ENCODE results near the gene AGAP1. TPM values are rescaled to one million over a fixed set of nuclear protein-coding genes. Genes with fewer than 3 reads are reported as not detected.

AGAP1 gene
- total and polyA plus RNA-seq, 9 donors = 5.7 to 32.2 (median 20.2) TPM

- Histone ChIP-seq H3K4me1 (ENCODE audit: insufficient read depth) (peaks cover 12% of the 10 kb centered on the region), H3K4me3 (no peak overlapping the region), H3K27ac (no peak overlapping the region), H3K27me3 (no peaks in the 10 kb centered on the region), H3K36me3 (no peaks in the 10 kb centered on the region), H3K9me3 (no peaks in the 10 kb centered on the region)
- no peak for DNase-seq
- WGBS, 3 donors = 91 to 98% (median 96%) methylated on average over 14 of the region's 14 CpGs
- intact Hi-C loops (cut with DNase I) = no loop called here
- TF ChIP-seq EP300 (IDR thresholded peaks at IDR 0.05) = no peak
These were observed 20.3 kb downstream of the AGAP1 start for GRCh38 chr2:235513984-235514626.

GRCh38 chr2:235514627-235515363, 21.0 kb downstream of the AGAP1 start:
- no peaks in the 10 kb centered on the region for H3K36me3 ChIP-seq
- 94 to 98% (median 95%) methylated on average over 10 of the region's 10 CpGs for WGBS, 3 donors
- H3K9me3 ChIP-seq = no peaks in the 10 kb centered on the region
- no peaks in the 10 kb centered on the region for H3K27me3 ChIP-seq
- no peak overlapping the region for H3K4me3 ChIP-seq
- TF ChIP-seq CTCF (IDR thresholded peaks at IDR 0.05) (no peak), POLR2A (IDR thresholded peaks at IDR 0.05) (no peak)
- no peak overlapping the region for H3K27ac ChIP-seq
- DNase-seq = no peak
- intact Hi-C loops (cut with DNase I) = no loop called here
- peaks cover 12% of the 10 kb centered on the region for H3K4me1 ChIP-seq (ENCODE audit: insufficient read depth)

- intact Hi-C loops (cut with DNase I) = no loop called here
- Histone ChIP-seq H3K27me3 (no peaks in the 10 kb centered on the region), H3K27ac (no peak overlapping the region), H3K4me3 (no peak overlapping the region), H3K36me3 (no peaks in the 10 kb centered on the region), H3K4me1 (ENCODE audit: insufficient read depth) (peaks cover 12% of the 10 kb centered on the region), H3K9me3 (no peaks in the 10 kb centered on the region)
- no peak for TF ChIP-seq CTCF (IDR thresholded peaks at IDR 0.05)
- no peak for TF ChIP-seq POLR2A (IDR thresholded peaks at IDR 0.05)
- TF ChIP-seq EP300 (IDR thresholded peaks at IDR 0.05) = no peak
- no peak for DNase-seq
- 94 to 97% (median 97%) methylated on average over 7 of the region's 7 CpGs for WGBS, 3 donors
These were observed 21.5 kb downstream of the AGAP1 start for GRCh38 chr2:235515364-235515742.

GRCh38 chr2:235515821-235516220, 22.0 kb downstream of the AGAP1 start:
- H3K4me1 ChIP-seq (ENCODE audit: insufficient read depth) = peaks cover 12% of the 10 kb centered on the region
- TF ChIP-seq EP300 (IDR thresholded peaks at IDR 0.05) = no peak
- H3K27ac ChIP-seq = no peak overlapping the region
- no peaks in the 10 kb centered on the region for H3K36me3 ChIP-seq
- no peak for DNase-seq
- no peaks in the 10 kb centered on the region for H3K27me3 ChIP-seq
- WGBS, 3 donors = 94 to 98% (median 97%) methylated on average over 11 of the region's 11 CpGs
- intact Hi-C loops (cut with DNase I) = no loop called here
- H3K9me3 ChIP-seq = no peaks in the 10 kb centered on the region
- no peak overlapping the region for H3K4me3 ChIP-seq

GRCh38 chr2:235516257-235516656, 22.4 kb downstream of the AGAP1 start:
- Histone ChIP-seq H3K4me1 (ENCODE audit: insufficient read depth) (peaks cover 12% of the 10 kb centered on the region), H3K27me3 (no peaks in the 10 kb centered on the region), H3K27ac (no peak overlapping the region), H3K9me3 (no peaks in the 10 kb centered on the region), H3K4me3 (no peak overlapping the region), H3K36me3 (no peaks in the 10 kb centered on the region)
- 93 to 99% (median 98%) methylated on average over 6 of the region's 6 CpGs for WGBS, 3 donors
- intact Hi-C loops (cut with DNase I) = no loop called here
- TF ChIP-seq POLR2A (IDR thresholded peaks at IDR 0.05) (no peak), CTCF (IDR thresholded peaks at IDR 0.05) (no peak), EP300 (IDR thresholded peaks at IDR 0.05) (no peak)
- DNase-seq = no peak
